ENCODE results near the gene LDAH. TPM values are rescaled to one million over a fixed set of nuclear protein-coding genes. Genes with fewer than 3 reads are reported as not detected.

The LDAH gene
- total RNA-seq, 1 experiment from 2014 or later = 15.2 TPM

GRCh38 chr2:20838016-20838415 is 15.1 kb upstream of the LDAH start:
- no peak for DNase-seq
- no peaks in the 10 kb centered on the region for H3K9me3 ChIP-seq (ENCODE audit: control insufficient read depth, low read depth, low read length)
- H2BK5ac ChIP-seq (ENCODE audit: insufficient read length, low read length) = no peak overlapping the region
- no CpG with 5 or more reads among the region's 2 CpGs for WGBS (ENCODE audit: extremely low coverage, insufficient read length, low lambda C conversion rate)
- H2AFZ ChIP-seq (ENCODE audit: low read length) = no peak overlapping the region
- H3K4me2 ChIP-seq (ENCODE audit: insufficient read depth, insufficient read length, low read length) = no peak overlapping the region
- H3K18ac ChIP-seq (ENCODE audit: insufficient read length, low read depth, low read length) = no peak overlapping the region
- no peaks in the 10 kb centered on the region for H3K27me3 ChIP-seq (ENCODE audit: insufficient read depth, low read length)
- no peaks in the 10 kb centered on the region for H3K79me1 ChIP-seq (ENCODE audit: insufficient read depth, low read depth, low read length, poor library complexity, severe bottlenecking)
- no peak overlapping the region for H2AK5ac ChIP-seq (ENCODE audit: insufficient read length, low read length)
- H3K56ac ChIP-seq (ENCODE audit: insufficient read length, low read depth, low read length) = no peak overlapping the region
- H3T11ph ChIP-seq (ENCODE audit: low read length) = no peak overlapping the region
- Mint-ChIP-seq H3K4me3 (no peak overlapping the region), H3K27me3 (ENCODE audit: low read depth) (peaks cover 38% of the 10 kb centered on the region), H3K4me1 (no peaks in the 10 kb centered on the region), H3K36me3 (ENCODE audit: insufficient read depth in 1 of 3, low read depth in 3 of 3) (no peaks in the 10 kb centered on the region), H3K27ac (no peak overlapping the region), H3K9me3 (peaks cover 3 to 7% of the 10 kb centered on the region in 2 experiments; a peak in 3 of 5 replicates)
- no peak overlapping the region for H3K27ac ChIP-seq (ENCODE audit: insufficient read length, low read depth, low read length)
- no peak overlapping the region for H3K23ac ChIP-seq (ENCODE audit: insufficient read length, low read depth, low read length)
- H2BK20ac ChIP-seq (ENCODE audit: low read depth, low read length, poor library complexity, severe bottlenecking) = no peak overlapping the region
- no peak overlapping the region for H3K4ac ChIP-seq (ENCODE audit: low read depth, low read length)
- H2BK15ac ChIP-seq (ENCODE audit: low read depth, low read length) = no peak overlapping the region
- no peak overlapping the region for H4K91ac ChIP-seq (ENCODE audit: insufficient read length, low read depth, low read length)
- TF ChIP-seq CTCF (conservative IDR thresholded peaks at IDR 0.05) = no peak
- no peak overlapping the region for H3K14ac ChIP-seq (ENCODE audit: insufficient read depth, low read length)
- no peak overlapping the region for H2BK120ac ChIP-seq (ENCODE audit: low read depth, low read length, poor library complexity, severe bottlenecking)
- no peaks in the 10 kb centered on the region for H3K23me2 ChIP-seq (ENCODE audit: insufficient read length, low read depth, low read length, poor library complexity, severe bottlenecking)
- no peak overlapping the region for H3K9ac ChIP-seq (ENCODE audit: extremely low read depth, insufficient read length, low read length)
- H2BK12ac ChIP-seq (ENCODE audit: insufficient read length, low read depth, low read length) = no peak overlapping the region
- H4K8ac ChIP-seq (replicated peaks; ENCODE audit: insufficient read length, low read depth, low read length) = no peak overlapping the region
- H3K79me2 ChIP-seq (ENCODE audit: insufficient read depth, low read length) = no peaks in the 10 kb centered on the region
- H4K20me1 ChIP-seq (ENCODE audit: control insufficient read depth, insufficient read depth, insufficient read length) = no peaks in the 10 kb centered on the region
- no peaks in the 10 kb centered on the region for H3K4me1 ChIP-seq (ENCODE audit: insufficient read depth, low read length)
- no peak overlapping the region for H4K5ac ChIP-seq (ENCODE audit: insufficient read length, low read depth, low read length)
